ENCODE measurements around the gene SMKR1. TPM values are rescaled to one million over a fixed set of nuclear protein-coding genes. Genes with fewer than 3 reads are reported as not detected.

Gene SMKR1
- polyA plus RNA-seq, 1 donor (not counting 4 experiments of a cell fraction or from before 2014, with no cell fraction given) = 0.76 TPM

GRCh38 chr7:129540340-129540739, 38.0 kb downstream of the SMKR1 start:
- no peaks in the 10 kb centered on the region for H3K4me1 ChIP-seq (ENCODE audit: control insufficient read depth, extremely low read depth, insufficient read depth, low read length)
- H3K9me3 ChIP-seq (ENCODE audit: control insufficient read depth, low read depth, low read length) = no peaks in the 10 kb centered on the region
- H2AFZ ChIP-seq (ENCODE audit: control insufficient read depth, low read length) = no peak overlapping the region
- no peak for FAIRE-seq
- no peaks in the 10 kb centered on the region for H3K79me2 ChIP-seq (ENCODE audit: control insufficient read depth, insufficient read depth, low read length)
- H3K4me3 ChIP-seq (ENCODE audit: control insufficient read depth in 2 of 3, extremely low read depth in 1 of 3, insufficient read depth in 2 of 3, low read depth in 1 of 3, low read length in 3 of 3) = no peak overlapping the region
- H3K9ac ChIP-seq (ENCODE audit: control insufficient read depth, extremely low read depth, insufficient read depth, low read length) = no peak overlapping the region
- dilution Hi-C loops (cut with MboI; ENCODE audit: extremely low pct_ligation_motif_present, low sequenced_read_pairs) = no loop called here
- no peaks in the 10 kb centered on the region for H4K20me1 ChIP-seq (ENCODE audit: control insufficient read depth, extremely low read depth, insufficient read depth, low read length)
- H3K27me3 ChIP-seq (ENCODE audit: control insufficient read depth, extremely low read depth, insufficient read depth, low read length) = no peaks in the 10 kb centered on the region
- TF ChIP-seq, protein P1, sequence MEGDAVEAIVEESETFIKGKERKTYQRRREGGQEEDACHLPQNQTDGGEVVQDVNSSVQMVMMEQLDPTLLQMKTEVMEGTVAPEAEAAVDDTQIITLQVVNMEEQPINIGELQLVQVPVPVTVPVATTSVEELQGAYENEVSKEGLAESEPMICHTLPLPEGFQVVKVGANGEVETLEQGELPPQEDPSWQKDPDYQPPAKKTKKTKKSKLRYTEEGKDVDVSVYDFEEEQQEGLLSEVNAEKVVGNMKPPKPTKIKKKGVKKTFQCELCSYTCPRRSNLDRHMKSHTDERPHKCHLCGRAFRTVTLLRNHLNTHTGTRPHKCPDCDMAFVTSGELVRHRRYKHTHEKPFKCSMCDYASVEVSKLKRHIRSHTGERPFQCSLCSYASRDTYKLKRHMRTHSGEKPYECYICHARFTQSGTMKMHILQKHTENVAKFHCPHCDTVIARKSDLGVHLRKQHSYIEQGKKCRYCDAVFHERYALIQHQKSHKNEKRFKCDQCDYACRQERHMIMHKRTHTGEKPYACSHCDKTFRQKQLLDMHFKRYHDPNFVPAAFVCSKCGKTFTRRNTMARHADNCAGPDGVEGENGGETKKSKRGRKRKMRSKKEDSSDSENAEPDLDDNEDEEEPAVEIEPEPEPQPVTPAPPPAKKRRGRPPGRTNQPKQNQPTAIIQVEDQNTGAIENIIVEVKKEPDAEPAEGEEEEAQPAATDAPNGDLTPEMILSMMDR (optimal IDR thresholded peaks at IDR 0.05 in 1 of 3, IDR thresholded peaks at IDR 0.05 in 1 of 3, conservative IDR thresholded peaks at IDR 0.05 in 1 of 3; ENCODE audit: extremely low read depth in 1 of 3, insufficient read depth in 2 of 3, low read length in 3 of 3) = no peak
- no peak for TF ChIP-seq EZH2 (IDR thresholded peaks at IDR 0.05; ENCODE audit: low read length)
- no peak overlapping the region for H3K4me2 ChIP-seq (ENCODE audit: control insufficient read depth, extremely low read depth, insufficient read depth, low read depth, low read length)
- DNase-seq (ENCODE audit: low read depth, low spot score) = no peak
- H3K36me3 ChIP-seq (ENCODE audit: control insufficient read depth in 2 of 2, extremely low read depth in 1 of 2, insufficient read depth in 2 of 2, low read length in 2 of 2) = no peaks in the 10 kb centered on the region
- H3K9me1 ChIP-seq (ENCODE audit: control insufficient read depth, extremely low read depth, insufficient read depth, low read length) = no peaks in the 10 kb centered on the region
- no peak overlapping the region for H3K27ac ChIP-seq (ENCODE audit: control insufficient read depth, insufficient read depth, low read length)

- dilution Hi-C loops (cut with MboI; ENCODE audit: extremely low pct_ligation_motif_present, low sequenced_read_pairs) = no loop called here
- FAIRE-seq (no peak), DNase-seq (ENCODE audit: low read depth, low spot score) (no peak)
- H3K9me1 ChIP-seq (ENCODE audit: control insufficient read depth, extremely low read depth, insufficient read depth, low read length) = no peaks in the 10 kb centered on the region
- H3K4me1 ChIP-seq (ENCODE audit: control insufficient read depth, extremely low read depth, insufficient read depth, low read length) = no peaks in the 10 kb centered on the region
- H3K9me3 ChIP-seq (ENCODE audit: control insufficient read depth, low read depth, low read length) = no peaks in the 10 kb centered on the region
- no peaks in the 10 kb centered on the region for H4K20me1 ChIP-seq (ENCODE audit: control insufficient read depth, extremely low read depth, insufficient read depth, low read length)
- H3K27ac ChIP-seq (ENCODE audit: control insufficient read depth, insufficient read depth, low read length) = no peak overlapping the region
- no peak for TF ChIP-seq EZH2 (IDR thresholded peaks at IDR 0.05; ENCODE audit: low read length)
- H3K36me3 ChIP-seq (ENCODE audit: control insufficient read depth in 2 of 2, extremely low read depth in 1 of 2, insufficient read depth in 2 of 2, low read length in 2 of 2) = no peaks in the 10 kb centered on the region
- H3K79me2 ChIP-seq (ENCODE audit: control insufficient read depth, insufficient read depth, low read length) = no peaks in the 10 kb centered on the region
- H2AFZ ChIP-seq (ENCODE audit: control insufficient read depth, low read length) = no peak overlapping the region
- no peak overlapping the region for H3K9ac ChIP-seq (ENCODE audit: control insufficient read depth, extremely low read depth, insufficient read depth, low read length)
- H3K4me3 ChIP-seq (ENCODE audit: control insufficient read depth in 2 of 3, extremely low read depth in 1 of 3, insufficient read depth in 2 of 3, low read depth in 1 of 3, low read length in 3 of 3) = no peak overlapping the region
- H3K27me3 ChIP-seq (ENCODE audit: control insufficient read depth, extremely low read depth, insufficient read depth, low read length) = no peaks in the 10 kb centered on the region
- H3K4me2 ChIP-seq (ENCODE audit: control insufficient read depth, extremely low read depth, insufficient read depth, low read depth, low read length) = no peak overlapping the region
These were observed 42.4 kb downstream of the SMKR1 start for GRCh38 chr7:129544700-129545099.

GRCh38 chr7:129550693-129551360, 48.5 kb downstream of the SMKR1 start:
- H3K79me2 ChIP-seq (ENCODE audit: control insufficient read depth, insufficient read depth, low read length) = no peaks in the 10 kb centered on the region
- H3K4me2 ChIP-seq (ENCODE audit: control insufficient read depth, extremely low read depth, insufficient read depth, low read depth, low read length) = peak overlapping the region; percentile 22
- no peak overlapping the region for H3K27ac ChIP-seq (ENCODE audit: control insufficient read depth, insufficient read depth, low read length)
- no peak overlapping the region for H3K9ac ChIP-seq (ENCODE audit: control insufficient read depth, extremely low read depth, insufficient read depth, low read length)
- no peak overlapping the region for H3K4me3 ChIP-seq (ENCODE audit: control insufficient read depth in 2 of 3, extremely low read depth in 1 of 3, insufficient read depth in 2 of 3, low read depth in 1 of 3, low read length in 3 of 3)
- H3K27me3 ChIP-seq (ENCODE audit: control insufficient read depth, extremely low read depth, insufficient read depth, low read length) = no peaks in the 10 kb centered on the region
- H3K36me3 ChIP-seq (ENCODE audit: control insufficient read depth in 2 of 2, extremely low read depth in 1 of 2, insufficient read depth in 2 of 2, low read length in 2 of 2) = no peaks in the 10 kb centered on the region
- no peaks in the 10 kb centered on the region for H4K20me1 ChIP-seq (ENCODE audit: control insufficient read depth, extremely low read depth, insufficient read depth, low read length)
- FAIRE-seq = peak; percentile 13
- no peaks in the 10 kb centered on the region for H3K9me1 ChIP-seq (ENCODE audit: control insufficient read depth, extremely low read depth, insufficient read depth, low read length)
- no peak for DNase-seq (ENCODE audit: low read depth, low spot score)
- peaks cover 5% of the 10 kb centered on the region for H3K4me1 ChIP-seq (ENCODE audit: control insufficient read depth, extremely low read depth, insufficient read depth, low read length)
- TF ChIP-seq, protein P1 (optimal IDR thresholded peaks at IDR 0.05 in 1 of 3, IDR thresholded peaks at IDR 0.05 in 1 of 3, conservative IDR thresholded peaks at IDR 0.05 in 1 of 3; ENCODE audit: extremely low read depth in 1 of 3, insufficient read depth in 2 of 3, low read length in 3 of 3) = peak in 1 of 3 experiments; percentile 14
- TF ChIP-seq EZH2 (IDR thresholded peaks at IDR 0.05; ENCODE audit: low read length) = no peak
- H3K9me3 ChIP-seq (ENCODE audit: control insufficient read depth, low read depth, low read length) = no peaks in the 10 kb centered on the region
- dilution Hi-C loops (cut with MboI; ENCODE audit: extremely low pct_ligation_motif_present, low sequenced_read_pairs) = no loop called here
- peak overlapping the region; percentile 66 for H2AFZ ChIP-seq (ENCODE audit: control insufficient read depth, low read length)

Data from keratinocyte (primary cell).